ENCODE data around the gene PANK4.
"Not testable (repeated sequence)": the region's sequence is repeated elsewhere in the genome, so short reads cannot be mapped to it uniquely, and the experiment has no call there.

PANK4 gene

DNA sequence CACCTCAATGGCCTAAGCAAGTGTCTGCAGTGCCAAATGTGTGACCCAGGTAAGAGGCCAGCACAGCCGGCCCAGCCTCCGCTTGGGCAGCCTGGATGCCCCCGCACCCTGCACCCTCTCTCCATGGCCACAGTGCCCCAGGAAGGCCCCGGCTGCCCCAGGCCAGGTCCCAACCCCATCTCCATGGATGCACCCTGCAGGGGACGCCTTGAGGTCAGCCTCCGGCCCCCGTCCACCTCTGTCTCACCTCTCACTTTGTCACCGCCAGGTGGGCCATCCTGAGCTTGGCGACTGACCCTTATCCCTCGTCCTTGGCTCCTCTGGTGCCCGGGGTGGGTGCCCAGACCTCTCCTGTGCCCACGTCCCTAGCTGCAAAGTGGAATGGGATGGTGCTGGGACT lies 32.0 kb upstream of the PANK4 start:
- DNase-seq, result no peak

DNA sequence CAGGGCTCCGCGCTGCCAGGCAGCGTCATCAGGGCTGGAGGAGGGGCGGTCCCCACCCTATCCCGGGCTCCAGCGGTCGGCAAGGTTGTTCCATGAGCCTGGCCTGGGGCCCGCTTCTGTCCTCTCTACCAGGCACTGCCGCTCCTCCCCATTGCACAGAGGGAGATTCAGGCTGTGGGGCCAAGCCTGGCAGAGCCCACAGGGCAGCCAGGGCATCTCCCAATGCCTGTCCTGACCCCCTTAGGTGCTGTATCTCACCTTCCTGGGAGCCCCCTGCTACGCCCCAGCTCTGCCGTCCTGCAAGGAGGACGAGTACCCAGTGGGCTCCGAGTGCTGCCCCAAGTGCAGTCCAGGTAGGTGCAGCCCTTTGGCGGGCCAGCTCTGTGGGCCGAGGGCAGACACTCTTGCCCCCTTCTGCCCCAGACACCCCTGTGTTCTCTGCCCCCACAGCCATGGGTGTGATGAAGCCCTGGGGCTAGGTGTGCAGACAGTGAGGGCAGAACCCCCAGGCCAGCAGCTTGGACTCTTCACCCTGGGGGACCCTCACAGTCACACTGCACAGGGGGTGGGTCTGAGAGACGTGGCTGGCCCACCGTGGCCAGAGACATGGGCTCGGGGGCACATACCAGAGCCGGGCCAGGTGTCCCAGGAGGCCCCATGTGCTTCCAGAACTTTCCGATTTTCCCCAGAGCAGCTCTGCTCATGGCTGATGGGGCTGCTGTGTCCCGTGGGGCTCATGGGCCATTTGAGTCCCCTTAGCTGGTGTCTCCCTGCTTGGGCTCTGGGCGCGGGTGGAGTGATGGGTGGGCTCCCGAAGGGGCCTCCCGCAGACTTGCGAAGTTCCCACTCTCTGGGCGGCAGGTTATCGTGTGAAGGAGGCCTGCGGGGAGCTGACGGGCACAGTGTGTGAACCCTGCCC lies 31.3 kb upstream of the PANK4 start:
- DNase-seq, result no peak

DNA sequence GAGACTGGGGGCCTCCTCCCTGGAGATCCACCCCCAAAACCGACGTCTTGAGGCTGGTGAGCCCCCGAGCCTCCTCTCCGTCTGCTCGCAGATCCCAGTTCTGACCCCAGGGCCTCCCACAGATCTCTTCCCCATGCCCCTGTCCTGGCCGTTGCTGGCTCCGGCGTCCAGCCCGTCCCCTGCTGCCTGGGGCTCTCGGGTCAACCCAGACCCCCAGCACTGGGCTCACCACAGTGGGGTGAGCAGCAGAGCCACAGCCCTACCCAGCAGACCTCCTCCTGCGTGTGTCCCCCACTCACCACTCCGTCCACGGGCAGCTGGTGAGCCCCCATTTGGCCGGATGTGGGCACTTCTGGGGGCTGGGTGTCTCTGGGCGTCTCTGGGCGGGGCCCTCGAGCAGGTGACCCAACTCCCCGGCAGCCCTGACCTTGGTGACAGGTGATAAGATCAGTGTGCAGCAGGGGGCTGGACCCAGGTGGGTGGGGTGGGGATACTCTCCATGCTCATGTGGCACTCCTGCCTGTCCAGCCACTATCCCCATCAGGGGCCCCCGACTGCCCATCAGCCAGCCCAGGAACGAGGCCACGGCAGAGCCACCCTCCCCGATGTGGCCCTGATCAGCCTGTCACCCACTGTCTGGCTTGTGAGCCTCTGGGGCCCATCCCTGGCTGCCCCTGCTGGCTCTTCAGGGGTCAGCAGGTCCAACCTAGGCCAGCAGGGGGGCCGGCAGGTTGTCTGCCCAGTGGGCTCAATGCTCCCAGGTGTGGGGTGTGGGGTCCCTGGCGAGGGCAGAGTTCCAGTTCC lies 30.5 kb upstream of the PANK4 start:
- DNase-seq, result no peak

- peak; percentile 38 for DNase-seq
These were observed 29.9 kb upstream of the PANK4 start, which contains the start of gene TNFRSF14 for GRCh38 chr1:2556277-2556677. TSS of gene TNFRSF14 (plus strand) at chr1:2556371. CDS start at chr1:2556665, 294 bp downstream.

- peak; percentile 53 for DNase-seq
These were observed 29.4 kb upstream of the PANK4 start for GRCh38 chr1:2555634-2556276.

GRCh38 chr1:2554621-2555387 lies 28.4 kb upstream of the PANK4 start:
- DNase-seq, result peak; percentile 31

GRCh38 chr1:2553871-2554620 lies 27.6 kb upstream of the PANK4 start:
- DNase-seq, result no peak

DNA sequence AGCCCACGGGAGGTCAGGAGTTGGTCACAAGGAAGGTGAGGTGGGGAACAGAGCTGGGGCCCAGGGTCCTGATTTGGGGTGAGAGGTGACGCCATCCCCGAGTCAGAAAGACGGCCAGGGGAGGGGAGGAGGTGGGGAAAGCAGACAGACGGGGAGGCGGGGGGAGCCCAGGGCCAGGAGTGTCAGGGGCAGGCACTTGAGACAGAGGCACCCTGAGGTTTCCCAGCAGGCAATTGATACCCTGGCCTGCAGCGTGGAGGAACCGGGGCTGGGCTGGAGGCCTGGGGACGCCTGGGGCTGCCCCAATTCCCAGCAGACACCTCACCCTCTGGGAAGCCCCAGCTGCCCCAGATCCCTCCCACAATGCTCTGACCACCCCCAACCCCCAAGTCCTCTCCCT lies 26.7 kb upstream of the PANK4 start:
- not testable (repeated sequence) for DNase-seq

- no peak for DNase-seq
These were observed 25.8 kb upstream of the PANK4 start for GRCh38 chr1:2552189-2552588.

- DNase-seq, result not testable (repeated sequence)
These were observed 25.1 kb upstream of the PANK4 start for GRCh38 chr1:2551544-2551943.

- not testable (repeated sequence) for DNase-seq
These were observed 24.0 kb upstream of the PANK4 start for GRCh38 chr1:2550309-2550861.

DNA sequence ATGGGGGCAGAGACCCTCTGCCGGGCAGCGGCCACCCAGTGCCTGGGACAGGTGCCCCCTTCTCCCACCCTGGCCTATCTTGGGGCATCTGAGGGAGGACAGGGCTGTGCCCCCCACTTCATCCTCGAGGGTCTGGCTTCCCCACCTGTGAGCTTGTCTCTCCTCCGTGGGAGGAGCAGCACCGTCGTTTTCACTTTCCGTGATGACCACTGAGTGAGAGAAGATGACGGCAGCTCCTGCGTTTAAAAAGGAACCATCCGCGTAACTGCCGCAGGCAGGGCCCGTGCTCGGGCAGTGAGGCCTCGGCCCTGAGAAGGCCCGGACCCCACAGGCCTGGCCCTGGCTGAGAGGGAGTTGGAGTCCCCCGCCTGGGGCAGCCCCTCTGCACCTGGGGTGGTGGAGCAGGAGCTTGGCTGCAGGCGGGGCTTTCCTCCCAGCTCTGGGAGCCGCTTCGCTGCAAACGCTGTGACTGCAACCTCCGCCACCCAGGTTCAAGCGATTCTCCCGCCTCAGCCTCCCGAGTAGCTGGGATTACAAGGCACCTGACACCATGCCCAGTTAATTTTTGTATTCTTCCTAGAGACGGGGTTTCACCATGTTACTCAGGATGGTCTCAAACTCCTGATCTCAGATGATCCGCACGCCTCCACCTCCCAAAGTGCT lies 23.1 kb upstream of the PANK4 start:
- not testable (repeated sequence) for DNase-seq

DNA sequence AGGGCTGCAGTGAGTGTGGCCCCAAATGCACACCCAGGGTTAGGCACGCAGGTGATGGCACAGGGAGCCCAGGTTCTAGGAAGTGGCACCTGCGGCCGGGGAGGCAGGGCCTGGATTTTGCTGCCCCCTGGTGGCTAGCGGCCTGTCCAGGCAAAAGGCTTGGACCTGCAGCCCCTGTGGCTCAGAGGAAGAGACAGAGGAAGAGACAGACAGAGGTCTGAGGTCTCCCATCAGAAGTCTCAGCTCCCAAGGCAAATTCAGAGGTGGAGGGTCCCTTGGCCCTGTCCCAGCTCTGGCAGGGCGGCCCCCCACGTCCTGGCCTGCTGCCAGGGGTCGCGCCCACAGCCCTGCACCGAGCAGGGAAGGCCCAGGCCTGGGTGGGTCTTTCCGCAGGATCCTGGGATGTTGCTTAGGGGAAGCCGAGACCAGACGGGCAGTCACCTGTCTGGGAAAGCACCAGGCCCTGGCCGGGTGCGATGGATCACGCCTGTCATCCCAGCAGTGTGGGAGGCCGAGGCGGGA lies 21.7 kb upstream of the PANK4 start:
- DNase-seq, result peak; percentile 87

GRCh38 chr1:2547210-2548067 lies 21.0 kb upstream of the PANK4 start:
- peak; percentile 54 for DNase-seq

DNA sequence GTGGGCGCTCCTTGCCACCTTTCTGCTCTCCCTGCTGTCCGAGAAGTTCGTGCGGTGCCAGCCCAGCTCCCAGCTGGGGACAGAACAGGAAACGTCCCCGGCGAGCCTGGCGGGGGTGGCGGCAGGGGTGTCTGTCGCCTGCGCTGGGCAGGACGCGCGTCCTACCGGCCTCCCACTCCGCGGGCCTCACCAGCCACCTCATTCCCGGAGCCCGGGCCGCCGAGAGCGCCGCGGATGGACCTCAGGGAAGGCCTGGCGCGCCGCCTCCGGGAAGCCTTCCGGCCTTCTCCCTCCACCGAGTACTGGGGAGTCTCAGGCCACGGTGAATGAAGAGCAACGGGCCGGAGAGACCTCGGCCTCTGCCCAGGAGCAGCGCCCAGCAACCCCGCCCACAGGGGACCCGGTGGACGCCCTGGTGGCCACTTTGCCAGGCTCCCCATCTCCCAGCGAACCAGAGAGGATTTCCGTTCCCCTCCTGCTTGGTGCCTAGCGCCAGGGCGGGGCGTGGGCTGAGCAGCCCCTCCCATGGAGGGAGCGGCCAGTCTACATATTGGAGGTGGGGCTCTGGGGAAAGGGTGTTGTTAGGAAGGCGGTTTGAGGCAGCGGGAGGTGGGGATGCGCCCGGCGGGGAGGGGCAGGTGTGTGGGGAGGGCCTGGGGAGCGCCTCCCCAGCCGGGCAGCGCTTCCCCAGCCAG lies 20.3 kb upstream of the PANK4 start:
- DNase-seq, result peak; percentile 95

DNA sequence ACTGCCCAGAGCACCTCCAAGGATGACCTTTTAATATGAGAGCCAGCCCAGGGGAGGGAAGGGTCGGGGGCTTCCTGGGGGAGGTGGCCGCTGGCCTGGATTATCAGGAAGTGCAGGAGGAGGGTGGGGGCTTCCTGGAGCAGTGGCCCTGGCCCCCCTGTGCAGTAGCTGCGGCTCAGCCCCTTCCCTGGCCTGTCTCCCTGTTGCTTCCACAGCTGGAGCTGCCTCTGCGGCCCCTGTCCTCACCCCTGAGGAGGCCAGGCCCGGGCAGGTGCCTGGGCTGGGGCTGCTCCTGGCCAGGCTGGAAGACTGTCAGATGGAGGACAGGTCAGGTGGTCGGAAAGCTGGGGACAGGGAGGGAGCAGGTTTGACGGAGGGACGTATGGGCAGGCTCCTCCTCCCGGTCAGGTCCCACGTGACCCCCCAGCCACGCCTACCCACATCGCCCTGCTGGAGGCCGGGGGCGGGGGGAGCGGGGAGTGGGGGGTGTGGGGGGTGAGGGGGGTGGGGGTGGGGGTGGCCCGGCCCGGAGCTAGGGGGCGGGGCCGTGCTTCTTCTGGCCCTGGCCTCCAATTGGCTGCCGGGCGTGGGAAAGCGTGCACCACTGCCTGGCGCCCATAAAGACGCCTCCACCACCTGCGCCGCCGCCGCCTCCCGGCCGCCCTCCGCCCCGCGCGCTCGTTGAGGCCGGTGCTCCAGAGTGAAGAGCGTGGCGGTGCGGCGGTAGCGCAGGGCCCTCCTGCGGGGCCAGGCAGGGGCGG lies 19.5 kb upstream of the PANK4 start:
- DNase-seq, result peak; percentile 91

- no peak for DNase-seq
These were observed 18.7 kb upstream of the PANK4 start for GRCh38 chr1:2544875-2545640.
